Right lobe of liver (tissue), 6 donors: ENCODE data around the gene GPR33. TPM values are rescaled to one million over a fixed set of nuclear protein-coding genes. Genes with fewer than 3 reads are reported as not detected.
A peak's percentile ranks its signal among the peaks of the same experiment; 100 is the strongest.

Experiments
- ATAC-seq, 4 donors: fragments of 200-7000 bp; cut with Tn5 transposase; one replicate each; pipeline ENCODE4 v1.9.1; 2020; ENCODE audit warnings: mild to moderate bottlenecking in 4 of 4, moderate library complexity in 4 of 4
- DNase-seq, 3 donors: peaks; one replicate each; pipeline ENCODE4 v3.0.0-alpha.2; 2020
- H3K27ac ChIP-seq, 3 donors: fragments of 200-600 bp; one replicate each; pipeline ENCODE4 v1.8.0; 2022
- H3K27me3 ChIP-seq, 2 donors: fragments of 200-600 bp; one replicate each; pipeline ENCODE4 v1.8.0; 2022
- H3K36me3 ChIP-seq, 4 donors: fragments of 200-600 bp; sonication (generic) in 1 of 4; one replicate each; pipeline versions ENCODE4 v1.5.1 to v1.8.0; 2017 to 2022; ENCODE audit warnings: control low read depth in 1 of 4
- H3K4me1 ChIP-seq, 4 donors: fragments of 200-600 bp; sonication (generic) in 1 of 4; one replicate each; pipeline versions ENCODE4 v1.5.1 to v1.8.0; 2017 to 2022; ENCODE audit warnings: control low read depth in 1 of 4
- H3K4me3 ChIP-seq, 3 donors: fragments of 200-600 bp; one replicate each; pipeline ENCODE4 v1.8.0; 2022
- H3K9me3 ChIP-seq, 4 donors: fragments of 200-600 bp; sonication (generic) in 1 of 4; one replicate each; pipeline versions ENCODE4 v1.5.1 to v1.8.0; 2017 to 2022; ENCODE audit warnings: control low read depth in 1 of 4
- POLR2A ChIP-seq: fragments of 450-650 bp; IDR thresholded peaks from one replicate; pipeline ENCODE4 v1.6.1; 2017; ENCODE audit warnings: antibody characterized with exemption, mild to moderate bottlenecking
- WGBS: methylation state at CpG from one replicate; pipeline ENCODE4 v1.1.6; 2018; ENCODE audit warnings: low coverage, low lambda C conversion rate; ENCODE audit not compliant: insufficient coverage; ENCODE audit errors: missing lambda C conversion rate; 5-methylcytosine and 5-hydroxymethylcytosine counted together
- intact Hi-C, 2 donors: fragments of 100-400 bp; cut with DNase I; formaldehyde crosslinking; loops; one replicate each; pipeline versions ENCODE4 v1.11.2 to v1.14.1; 2022
- total RNA-seq, 6 experiments: library from RNA; depleted of rRNA in 2 of 6; stranded (reverse); fragments of >200 nt in 2 of 6; fragmentation: NEBNext Ultra II Directional in 3 of 6; extraction: Animal tissue kit (Norgen Biotek cat#: 25700) in 3 of 6; gene quantifications; one replicate each; pipeline versions ENCODE4 v1.1.0 to v1.2.4, GENCODE V29; 2016 to 2023
- TF ChIP-seq, protein P1 (sequence below), 4 donors: fragments of 200-600 bp in 3 of 4; fragments of 450-650 bp in 1 of 4; IDR thresholded peaks; one replicate each; pipeline versions ENCODE4 v1.5.1 to v1.8.0; 2016 to 2022; ENCODE audit warnings: antibody characterized with exemption in 4 of 4, mild to moderate bottlenecking in 2 of 4
- donor health status: DM: no; HTN: yes; CAD: no.
- donor health status: DM: no; HTN: no; CAD: no.
- donor health status: DM: no; HTN: no; CAD: no.
- donor health status: DM: no; HTN: yes; CAD: no.
- donor health status: DM: no; HTN: yes; CAD: no.

The GPR33 gene
- total RNA-seq, 6 experiments from 2014 or later = not detected

- ATAC-seq = no peak
- Histone ChIP-seq H3K36me3 (no peaks in the 10 kb centered on the region), H3K27me3 (no peaks in the 10 kb centered on the region), H3K4me3 (no peak overlapping the region), H3K4me1 (no peaks in the 10 kb centered on the region), H3K9me3 (no peaks in the 10 kb centered on the region), H3K27ac (no peak overlapping the region)
- TF ChIP-seq, protein P1, sequence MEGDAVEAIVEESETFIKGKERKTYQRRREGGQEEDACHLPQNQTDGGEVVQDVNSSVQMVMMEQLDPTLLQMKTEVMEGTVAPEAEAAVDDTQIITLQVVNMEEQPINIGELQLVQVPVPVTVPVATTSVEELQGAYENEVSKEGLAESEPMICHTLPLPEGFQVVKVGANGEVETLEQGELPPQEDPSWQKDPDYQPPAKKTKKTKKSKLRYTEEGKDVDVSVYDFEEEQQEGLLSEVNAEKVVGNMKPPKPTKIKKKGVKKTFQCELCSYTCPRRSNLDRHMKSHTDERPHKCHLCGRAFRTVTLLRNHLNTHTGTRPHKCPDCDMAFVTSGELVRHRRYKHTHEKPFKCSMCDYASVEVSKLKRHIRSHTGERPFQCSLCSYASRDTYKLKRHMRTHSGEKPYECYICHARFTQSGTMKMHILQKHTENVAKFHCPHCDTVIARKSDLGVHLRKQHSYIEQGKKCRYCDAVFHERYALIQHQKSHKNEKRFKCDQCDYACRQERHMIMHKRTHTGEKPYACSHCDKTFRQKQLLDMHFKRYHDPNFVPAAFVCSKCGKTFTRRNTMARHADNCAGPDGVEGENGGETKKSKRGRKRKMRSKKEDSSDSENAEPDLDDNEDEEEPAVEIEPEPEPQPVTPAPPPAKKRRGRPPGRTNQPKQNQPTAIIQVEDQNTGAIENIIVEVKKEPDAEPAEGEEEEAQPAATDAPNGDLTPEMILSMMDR (IDR thresholded peaks at IDR 0.05) = no peak
- no peak for TF ChIP-seq POLR2A
- intact Hi-C loops = no loop called here
- 90% methylated on average over 2 of the region's 8 CpGs for WGBS
- DNase-seq = no peak
Observed at GRCh38 chr14:31527546-31527945, 39.7 kb upstream of the GPR33 start.

DNA sequence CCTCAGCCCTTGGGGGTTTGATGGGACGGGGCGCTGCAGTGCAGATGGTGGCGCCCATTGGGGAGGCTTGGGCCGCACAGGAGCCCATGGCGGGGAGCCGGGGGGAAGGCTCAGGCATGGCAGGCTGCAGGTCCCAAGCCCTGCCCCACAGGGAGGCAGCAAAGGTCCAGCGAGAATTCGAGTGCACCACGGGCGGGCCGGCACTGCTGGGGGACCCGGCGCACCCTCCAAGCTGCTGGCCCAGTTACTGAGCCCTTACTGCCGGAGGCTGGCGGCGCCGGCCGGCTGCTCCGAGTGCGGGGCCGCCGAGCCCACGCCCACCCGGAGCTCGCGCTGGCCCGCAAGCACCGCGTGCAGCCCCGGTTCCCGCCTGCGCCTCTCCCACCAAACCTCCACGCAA lies 39.2 kb upstream of the GPR33 start:
- H3K36me3 ChIP-seq = no peaks in the 10 kb centered on the region
- intact Hi-C loops = no loop called here
- H3K27me3 ChIP-seq = no peaks in the 10 kb centered on the region
- no peak overlapping the region for H3K27ac ChIP-seq
- ATAC-seq (no peak), DNase-seq (no peak)
- no peak overlapping the region for H3K4me3 ChIP-seq
- WGBS = 97% methylated on average over 7 of the region's 33 CpGs
- no peaks in the 10 kb centered on the region for H3K4me1 ChIP-seq
- TF ChIP-seq, protein P1 (IDR thresholded peaks at IDR 0.05) = no peak
- TF ChIP-seq POLR2A = no peak
- no peaks in the 10 kb centered on the region for H3K9me3 ChIP-seq

- H3K27me3 ChIP-seq = no peaks in the 10 kb centered on the region
- DNase-seq (no peak), ATAC-seq (no peak)
- no peaks in the 10 kb centered on the region for H3K9me3 ChIP-seq
- H3K27ac ChIP-seq = no peak overlapping the region
- no peaks in the 10 kb centered on the region for H3K36me3 ChIP-seq
- H3K4me3 ChIP-seq = no peak overlapping the region
- TF ChIP-seq POLR2A = no peak
- TF ChIP-seq, protein P1 (IDR thresholded peaks at IDR 0.05) = no peak
- WGBS = 85% methylated on average over 1 of the region's 1 CpG
- intact Hi-C loops = loop anchor here in 1 of 2 donors (5.0 kb wide), 1 partner anchor 741 kb away; no protein-coding TSS in a partner anchor
- no peaks in the 10 kb centered on the region for H3K4me1 ChIP-seq
Observed at GRCh38 chr14:31510855-31511254, 23.0 kb upstream of the GPR33 start.

DNA sequence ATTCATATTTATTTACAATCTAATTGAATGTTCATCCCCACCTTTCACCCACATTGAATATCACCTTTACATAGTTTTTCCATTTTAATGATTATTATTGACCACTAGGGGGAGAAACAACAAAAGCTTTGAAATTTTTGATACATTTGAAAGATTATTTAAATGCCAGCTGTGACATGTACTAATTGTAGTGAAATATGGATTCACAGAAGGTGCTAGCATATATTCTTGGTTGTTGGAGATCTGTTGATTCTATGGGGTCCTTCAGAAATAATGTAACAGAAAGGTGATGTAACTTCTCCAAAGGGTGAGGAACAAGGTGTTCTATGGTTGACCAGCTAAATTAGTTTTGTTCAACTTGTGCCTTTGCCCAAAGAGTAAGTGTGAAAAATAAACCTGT lies 22.4 kb upstream of the GPR33 start:
- no peaks in the 10 kb centered on the region for H3K4me1 ChIP-seq
- intact Hi-C loops = loop anchor here in 1 of 2 donors (5.0 kb wide), 1 partner anchor 742 kb away; no protein-coding TSS in a partner anchor
- H3K9me3 ChIP-seq = no peaks in the 10 kb centered on the region
- H3K27ac ChIP-seq = no peak overlapping the region
- no peak overlapping the region for H3K4me3 ChIP-seq
- no peaks in the 10 kb centered on the region for H3K27me3 ChIP-seq
- ATAC-seq (peak in 3 of 4 donors; percentile 45 to 56 (median 50)), DNase-seq (no peak)
- no peaks in the 10 kb centered on the region for H3K36me3 ChIP-seq
- TF ChIP-seq, protein P1 (IDR thresholded peaks at IDR 0.05) = peak; percentile 60 to 73 (median 68)
- TF ChIP-seq POLR2A = no peak

GRCh38 chr14:31508135-31508534 lies 20.3 kb upstream of the GPR33 start:
- TF ChIP-seq, protein P1 (IDR thresholded peaks at IDR 0.05) = no peak
- no peak for TF ChIP-seq POLR2A
- 72% methylated on average over 5 of the region's 5 CpGs for WGBS
- H3K36me3 ChIP-seq = no peaks in the 10 kb centered on the region
- H3K4me1 ChIP-seq = no peaks in the 10 kb centered on the region
- H3K27ac ChIP-seq = no peak overlapping the region
- H3K9me3 ChIP-seq = no peaks in the 10 kb centered on the region
- DNase-seq (no peak), ATAC-seq (no peak)
- intact Hi-C loops = no loop called here
- H3K27me3 ChIP-seq = no peaks in the 10 kb centered on the region
- H3K4me3 ChIP-seq = no peak overlapping the region
